Fibroblast of pulmonary artery (primary cell): Measurements from ENCODE around the gene PRKCD.

ENCODE experiments used
- DNase-seq: peaks from one replicate; pipeline ENCODE4 v3.0.0-alpha.2; 2010; ENCODE audit warnings: low read depth
- H3K4me3 ChIP-seq: replicated peaks from 2 replicates; pipeline ENCODE4 v1.5.1; 2011; ENCODE audit warnings: low read depth, mild to moderate bottlenecking, control low read depth, low read length, moderate library complexity
- TF ChIP-seq, protein P1 (sequence below): IDR thresholded peaks from 2 replicates; pipeline ENCODE4 v1.5.1; 2011; ENCODE audit warnings: mild to moderate bottlenecking, control low read depth, low read length, inconsistent platforms; ENCODE audit errors: missing control alignments

Gene PRKCD

GRCh38 chr3:53171827-53172505 is 11.0 kb downstream of the PRKCD start:
- no peak for DNase-seq
- TF ChIP-seq, protein P1, sequence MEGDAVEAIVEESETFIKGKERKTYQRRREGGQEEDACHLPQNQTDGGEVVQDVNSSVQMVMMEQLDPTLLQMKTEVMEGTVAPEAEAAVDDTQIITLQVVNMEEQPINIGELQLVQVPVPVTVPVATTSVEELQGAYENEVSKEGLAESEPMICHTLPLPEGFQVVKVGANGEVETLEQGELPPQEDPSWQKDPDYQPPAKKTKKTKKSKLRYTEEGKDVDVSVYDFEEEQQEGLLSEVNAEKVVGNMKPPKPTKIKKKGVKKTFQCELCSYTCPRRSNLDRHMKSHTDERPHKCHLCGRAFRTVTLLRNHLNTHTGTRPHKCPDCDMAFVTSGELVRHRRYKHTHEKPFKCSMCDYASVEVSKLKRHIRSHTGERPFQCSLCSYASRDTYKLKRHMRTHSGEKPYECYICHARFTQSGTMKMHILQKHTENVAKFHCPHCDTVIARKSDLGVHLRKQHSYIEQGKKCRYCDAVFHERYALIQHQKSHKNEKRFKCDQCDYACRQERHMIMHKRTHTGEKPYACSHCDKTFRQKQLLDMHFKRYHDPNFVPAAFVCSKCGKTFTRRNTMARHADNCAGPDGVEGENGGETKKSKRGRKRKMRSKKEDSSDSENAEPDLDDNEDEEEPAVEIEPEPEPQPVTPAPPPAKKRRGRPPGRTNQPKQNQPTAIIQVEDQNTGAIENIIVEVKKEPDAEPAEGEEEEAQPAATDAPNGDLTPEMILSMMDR, result no peak
- no peak overlapping the region for H3K4me3 ChIP-seq

DNA sequence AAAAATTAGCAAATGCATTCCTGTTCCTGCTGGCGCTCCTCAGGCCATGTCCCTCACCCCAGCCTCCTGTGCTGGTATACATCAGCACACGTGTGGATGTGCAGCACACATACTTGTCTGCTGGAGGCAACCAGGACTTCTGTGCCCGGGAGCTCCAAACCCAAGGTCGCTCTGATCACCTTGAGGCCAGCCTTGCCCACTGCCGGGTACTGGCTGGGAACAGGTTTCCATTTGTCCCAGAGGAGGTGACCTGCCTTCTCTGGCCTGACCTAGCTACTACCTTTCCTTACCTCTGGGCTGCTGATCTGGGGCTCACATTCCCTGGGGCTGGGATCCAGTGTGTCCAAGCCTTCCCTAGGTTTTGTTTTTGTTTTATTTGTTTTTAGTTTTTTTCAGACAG is 12.1 kb downstream of the PRKCD start:
- no peak overlapping the region for H3K4me3 ChIP-seq
- no peak for DNase-seq
- TF ChIP-seq, protein P1, result no peak

DNA sequence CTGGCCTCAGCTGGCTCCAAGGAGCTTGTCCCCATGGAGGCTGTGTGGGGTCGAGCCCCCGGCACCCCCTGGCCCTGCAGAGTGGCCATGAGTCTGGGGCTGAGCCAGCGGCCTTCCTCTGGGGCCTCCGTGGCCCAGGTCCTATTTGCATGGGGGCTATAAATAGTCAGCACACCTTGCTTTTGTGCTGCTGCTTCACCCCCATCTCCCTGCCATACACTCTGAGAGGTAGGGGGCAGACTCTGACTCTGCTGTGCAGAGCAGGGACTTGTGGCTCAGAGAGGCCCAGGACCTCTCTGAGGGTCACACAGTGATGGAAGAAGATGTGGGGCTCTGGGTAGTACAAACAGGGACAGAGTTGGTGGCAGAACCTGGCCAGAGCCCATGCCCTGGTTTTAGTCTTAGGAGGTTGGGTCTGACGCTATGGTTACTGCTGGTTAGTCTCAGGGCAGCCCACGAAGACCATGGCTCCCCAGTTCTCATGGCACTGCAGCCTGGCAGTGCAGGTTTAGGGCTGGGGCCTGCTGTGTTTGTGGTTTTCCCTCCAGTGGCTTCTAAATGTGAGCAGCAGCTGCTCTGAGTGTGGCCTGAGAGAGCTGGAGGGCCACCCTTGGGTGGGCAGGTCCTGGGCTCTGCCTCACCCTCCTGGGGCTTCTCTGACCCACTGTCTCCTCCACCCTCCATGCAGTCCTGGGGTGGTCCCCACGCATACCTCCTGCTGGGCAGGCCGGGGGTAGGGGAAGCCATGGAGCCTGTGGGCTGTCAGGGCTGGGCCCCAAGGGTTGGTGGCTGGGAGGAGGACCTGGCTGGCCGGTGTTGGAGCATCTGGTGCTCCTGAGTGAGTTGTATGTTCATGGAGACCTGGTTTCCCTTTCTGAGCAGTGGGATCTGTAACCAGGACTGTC is 13.6 kb downstream of the PRKCD start:
- TF ChIP-seq, protein P1, result no peak
- DNase-seq, result no peak
- no peak overlapping the region for H3K4me3 ChIP-seq

DNA sequence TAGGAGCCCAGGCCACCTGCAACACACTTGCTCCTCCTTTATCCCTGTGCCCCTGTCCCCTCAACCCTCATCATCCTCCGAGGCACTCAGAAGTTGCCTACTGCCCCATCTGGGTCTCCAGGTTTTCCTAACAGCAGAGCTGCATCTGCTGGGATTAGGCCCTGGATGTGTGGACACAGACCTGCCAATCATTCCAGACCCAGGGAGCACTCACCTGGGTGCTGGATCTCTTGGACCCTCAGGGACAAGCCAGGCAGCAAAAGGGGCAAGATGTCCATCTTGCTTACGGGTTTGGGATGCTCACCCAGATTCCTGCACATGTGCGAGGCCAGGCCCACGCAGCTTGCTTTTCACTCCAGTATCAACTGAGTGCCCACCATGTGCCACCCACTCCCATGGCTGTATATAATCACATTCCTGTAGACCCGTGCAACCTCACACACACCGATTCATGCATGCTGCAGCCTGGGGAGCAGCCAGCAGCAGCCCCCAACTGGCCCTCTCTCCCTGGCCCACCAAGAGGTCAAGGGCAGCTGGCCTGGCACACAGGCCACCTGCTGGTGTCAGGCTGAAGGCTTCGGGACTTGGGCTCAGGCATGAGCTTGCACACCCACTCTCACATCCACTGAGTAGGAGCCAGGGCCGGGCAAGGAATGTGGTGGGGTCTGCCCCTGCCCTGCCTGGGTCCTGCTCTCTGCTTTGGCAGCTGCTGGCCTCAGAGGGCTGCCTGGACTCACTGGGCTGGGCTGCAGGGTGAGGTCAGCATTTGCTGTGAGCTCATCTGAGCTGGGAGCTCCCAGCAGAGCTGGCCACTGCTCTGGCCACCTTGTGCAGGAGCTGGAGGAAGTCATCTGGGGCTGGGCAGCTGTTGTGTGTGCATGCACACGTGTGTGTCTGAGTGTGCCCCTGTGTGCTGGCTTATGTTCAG is 14.9 kb downstream of the PRKCD start:
- no peak for DNase-seq
- no peak overlapping the region for H3K4me3 ChIP-seq
- TF ChIP-seq, protein P1, result no peak

- DNase-seq, result no peak
- no peak overlapping the region for H3K4me3 ChIP-seq
- TF ChIP-seq, protein P1, result no peak
Measured at GRCh38 chr3:53178246-53178645, 17.2 kb downstream of the PRKCD start.

- TF ChIP-seq, protein P1, result no peak
- H3K4me3 ChIP-seq, result no peak overlapping the region
- no peak for DNase-seq
Measured at GRCh38 chr3:53179580-53179979, 18.6 kb downstream of the PRKCD start.
